ENCODE results near the gene MIEN1.
"Not testable (repeated sequence)": the region's sequence is repeated elsewhere in the genome, so short reads cannot be mapped to it uniquely, and the experiment has no call there.

The MIEN1 gene

GRCh38 chr17:39730095-39730921 is at the start of gene MIEN1:
Gene MIEN1 (minus strand): TSS chr17:39730532. CDS start chr17:39730495, 37 bp downstream.
- peak; percentile 62 to 87 for DNase-seq

- no peak for DNase-seq
These were observed 47.4 kb upstream of the MIEN1 start for GRCh38 chr17:39777534-39778365.

- no peak for DNase-seq
These were observed 45.9 kb upstream of the MIEN1 start for GRCh38 chr17:39776252-39776651.

- DNase-seq = no peak
These were observed 44.7 kb upstream of the MIEN1 start for GRCh38 chr17:39775031-39775430.

- DNase-seq = no peak
These were observed 43.7 kb upstream of the MIEN1 start for GRCh38 chr17:39774047-39774446.

GRCh38 chr17:39772987-39773934 is 42.9 kb upstream of the MIEN1 start:
- DNase-seq = no peak

GRCh38 chr17:39772415-39772814 is 42.1 kb upstream of the MIEN1 start:
- peak in 1 of 2 donors; percentile 31 for DNase-seq

- peak in 1 of 2 donors; percentile 23 for DNase-seq
These were observed 39.7 kb upstream of the MIEN1 start for GRCh38 chr17:39769974-39770587.

- no peak for DNase-seq
These were observed 36.8 kb upstream of the MIEN1 start for GRCh38 chr17:39767147-39767546.

- no peak for DNase-seq
These were observed 35.4 kb upstream of the MIEN1 start for GRCh38 chr17:39765766-39766165.

- no peak for DNase-seq
These were observed 34.8 kb upstream of the MIEN1 start for GRCh38 chr17:39765175-39765574.

GRCh38 chr17:39764171-39764570 is 33.8 kb upstream of the MIEN1 start:
- not testable (repeated sequence) for DNase-seq

- no peak for DNase-seq
These were observed 32.9 kb upstream of the MIEN1 start for GRCh38 chr17:39763051-39763820.

GRCh38 chr17:39761861-39762496 is 31.6 kb upstream of the MIEN1 start:
- no peak for DNase-seq

GRCh38 chr17:39759204-39759603 is 28.9 kb upstream of the MIEN1 start:
- no peak for DNase-seq

- no peak for DNase-seq
These were observed 27.9 kb upstream of the MIEN1 start for GRCh38 chr17:39757931-39758873.

- DNase-seq = no peak
These were observed 26.9 kb upstream of the MIEN1 start for GRCh38 chr17:39757176-39757662.

GRCh38 chr17:39756380-39757079 is 26.2 kb upstream of the MIEN1 start:
- DNase-seq = no peak

Measured in hippocampal formation (tissue), 2 donors.